ENCODE measurements around the gene ABHD17B. TPM values are rescaled to one million over a fixed set of nuclear protein-coding genes. Genes with fewer than 3 reads are reported as not detected.
A peak's percentile ranks its signal among the peaks of the same experiment; 100 is the strongest.

Gene ABHD17B
- total and polyA plus RNA-seq, 10 of the 15 experiments (the other 5 are each of a cell fraction or from before 2014, with no cell fraction given) = 3.5 to 21.4 (median 16.6) TPM

GRCh38 chr9:71904076-71904475 lies 6.9 kb downstream of the ABHD17B start:
- no peaks in the 10 kb centered on the region for H3K36me3 ChIP-seq (ENCODE audit: control insufficient read depth in 2 of 2, insufficient read depth in 2 of 2, low read length in 1 of 2)
- peaks cover 90% of the 10 kb centered on the region for H3K79me2 ChIP-seq (ENCODE audit: control insufficient read depth, insufficient read depth, low read length)
- H3K9me3 ChIP-seq (replicated peaks; ENCODE audit: control insufficient read depth, insufficient read depth, low read length) = no peaks in the 10 kb centered on the region
- no peaks in the 10 kb centered on the region for H3K27me3 ChIP-seq (replicated peaks in 1 of 2; ENCODE audit: control insufficient read depth in 2 of 2, insufficient read depth in 2 of 2, low read length in 1 of 2)
- FAIRE-seq (no peak), DNase-seq (ENCODE audit: low read depth, low spot score) (no peak), ATAC-seq (0 out of 3 replicates have a peak, but pooled peaks have one; percentile 14)
- no TSS peak for BruUV-seq (replicated peaks)
- POLR2A ChIA-PET = interaction anchor here (1.1 to 1.3 kb wide), 2 partner anchors 9 to 12 kb away, joined by 3 read pairs; no protein-coding TSS in a partner anchor
- H3K4me3 ChIP-seq = no peak overlapping the region
- TF ChIP-seq SREBF1 (IDR thresholded peaks at IDR 0.05; ENCODE audit: low read length) (no peak), CREM (IDR thresholded peaks at IDR 0.05; ENCODE audit: low read depth) (no peak), GATAD2B (conservative IDR thresholded peaks at IDR 0.05; ENCODE audit: low read depth) (no peak), ZNF24 (IDR thresholded peaks at IDR 0.05) (no peak), PKNOX1 (IDR thresholded peaks at IDR 0.05) (no peak), SP1 (IDR thresholded peaks at IDR 0.05; ENCODE audit: low read depth, low read length) (no peak)
- H2AFZ ChIP-seq (ENCODE audit: control insufficient read depth, low read depth, low read length) = no peak overlapping the region
- RAD21 ChIA-PET (ENCODE audit: unreplicated experiment) = interaction anchor here (0.8 kb wide), 1 partner anchor 8 kb away, joined by 4 read pairs; no protein-coding TSS in a partner anchor
- in situ Hi-C loops (cut with MboI) = loop anchor here (25.0 kb wide), 2 partner anchors 1492 to 1642 kb away; partner anchors contain the start of genes KLF9 and SMC5
- H3K27ac ChIP-seq (ENCODE audit: control insufficient read depth, insufficient read depth) = no peak overlapping the region
- H3K9ac ChIP-seq (ENCODE audit: control insufficient read depth, insufficient read depth, low read length) = no peak overlapping the region
- no peaks in the 10 kb centered on the region for H4K20me1 ChIP-seq (ENCODE audit: control insufficient read depth, insufficient read depth)
- intact Hi-C loops (cut with micrococcal nuclease; ENCODE audit: unreplicated experiment) = no loop called here
- H3K4me2 ChIP-seq (ENCODE audit: control insufficient read depth, insufficient read depth) = no peak overlapping the region
- 65% methylated on average over 2 of the region's 2 CpGs for WGBS (ENCODE audit: insufficient coverage, insufficient replicate concordance, low lambda C conversion rate, missing lambda C conversion rate)
- SMC1A ChIA-PET (ENCODE audit: uncharacterized antibody, unreplicated experiment) = interaction anchor here (1.0 to 2.4 kb wide), 3 partner anchors 8 to 12 kb away, joined by 4 to 8 read pairs (median 6); no protein-coding TSS in a partner anchor
- H3K4me1 ChIP-seq (ENCODE audit: control insufficient read depth, insufficient read depth, low read length) = peaks cover 22% of the 10 kb centered on the region
- CTCF ChIA-PET = interaction anchor here (1.0 to 2.6 kb wide), 2 partner anchors 16 to 98 kb away, joined by 3 to 6 read pairs; no protein-coding TSS in a partner anchor
